HG03045 (cell line): ENCODE measurements around the gene BLNK.

Experiments
- ATAC-seq: cut with Tn5 transposase; IDR thresholded peaks from one replicate; pipeline ENCODE4 v1.9.1; 2021; ENCODE audit warnings: mild to moderate bottlenecking, moderate library complexity; ENCODE audit not compliant: unreplicated experiment

The BLNK gene

GRCh38 chr10:96289218-96289910 lies 18.0 kb upstream of the BLNK start:
- ATAC-seq: no peak

GRCh38 chr10:96288151-96288621 lies 16.8 kb upstream of the BLNK start:
- peak; percentile 41 for ATAC-seq

- ATAC-seq: peak; percentile 59
Measured at GRCh38 chr10:96287392-96288105, 16.2 kb upstream of the BLNK start.

- no peak for ATAC-seq
Measured at GRCh38 chr10:96285331-96285752, 14.0 kb upstream of the BLNK start.

GRCh38 chr10:96283756-96284155 lies 12.4 kb upstream of the BLNK start:
- no peak for ATAC-seq

- ATAC-seq: no peak
Measured at GRCh38 chr10:96283351-96283750, 12.0 kb upstream of the BLNK start.

- no peak for ATAC-seq
Measured at GRCh38 chr10:96281444-96282029, 10.2 kb upstream of the BLNK start.

GRCh38 chr10:96280859-96281258 lies 9.5 kb upstream of the BLNK start:
- no peak for ATAC-seq

- no peak for ATAC-seq
Measured at GRCh38 chr10:96279191-96279641, 7.8 kb upstream of the BLNK start.

GRCh38 chr10:96276831-96277230 lies 5.5 kb upstream of the BLNK start:
- ATAC-seq: no peak

- ATAC-seq: no peak
Measured at GRCh38 chr10:96276426-96276825, 5.1 kb upstream of the BLNK start.

- ATAC-seq: no peak
Measured at GRCh38 chr10:96275685-96276418, 4.5 kb upstream of the BLNK start.

GRCh38 chr10:96272316-96273280 lies 1.2 kb upstream of the BLNK start:
- ATAC-seq: peak; percentile 0

GRCh38 chr10:96270571-96270970 lies 798 bp downstream of the BLNK start:
- ATAC-seq: no peak

GRCh38 chr10:96269438-96270300 lies 1.7 kb downstream of the BLNK start:
- no peak for ATAC-seq

- no peak for ATAC-seq
Measured at GRCh38 chr10:96268341-96268909, 2.9 kb downstream of the BLNK start.

- ATAC-seq: no peak
Measured at GRCh38 chr10:96267234-96267705, 4.1 kb downstream of the BLNK start.

GRCh38 chr10:96266118-96266770 lies 5.1 kb downstream of the BLNK start:
- no peak for ATAC-seq
